Activated CD8-positive, alpha-beta T cell treated with anti-CD3 and anti-CD28 coated beads for 36 hours (primary cell): ENCODE measurements around the gene DHX8. TPM values are rescaled to one million over a fixed set of nuclear protein-coding genes. Genes with fewer than 3 reads are reported as not detected.

Experiments
- ATAC-seq: fragments of 200-7000 bp; cut with Tn5 transposase; one replicate; pipeline ENCODE4 v1.10.0; 2021; ENCODE audit warnings: mild to moderate bottlenecking, moderate library complexity
- CTCF ChIA-PET: fragments of 350-600 bp; sonication (Branson Sonifier 250); formaldehyde crosslinking; loops from one replicate; lab custom pipeline; 2021; ENCODE audit warnings: antibody characterized with exemption; lab: Charles Lee
- POLR2A ChIA-PET: fragments of 350-600 bp; sonication (Branson Sonifier 250); formaldehyde crosslinking; loops from one replicate; lab custom pipeline; 2021; ENCODE audit warnings: antibody characterized with exemption; lab: Charles Lee
- DNase-seq: peaks from one replicate; pipeline ENCODE4 v3.0.0-alpha.2; 2020
- H3K27ac Mint-ChIP-seq: one replicate; pipeline ENCODE4 v1.8.0; 2021; ENCODE audit warnings: mild to moderate bottlenecking, mixed read lengths
- H3K27me3 Mint-ChIP-seq: one replicate; pipeline ENCODE4 v1.8.0; 2021; ENCODE audit warnings: mixed read lengths
- H3K36me3 Mint-ChIP-seq: one replicate; pipeline ENCODE4 v1.8.0; 2021; ENCODE audit warnings: low read depth, mixed read lengths
- H3K4me1 Mint-ChIP-seq: one replicate; pipeline ENCODE4 v1.8.0; 2021; ENCODE audit warnings: low read depth, mixed read lengths
- H3K4me3 Mint-ChIP-seq: one replicate; pipeline ENCODE4 v1.8.0; 2021; ENCODE audit warnings: mild to moderate bottlenecking, moderate library complexity, mixed read lengths
- H3K9me3 Mint-ChIP-seq: one replicate; pipeline ENCODE4 v1.8.0; 2021; ENCODE audit warnings: mixed read lengths
- intact Hi-C: fragments of 100-400 bp; cut with micrococcal nuclease; formaldehyde crosslinking; loops from one replicate; pipeline ENCODE4 v1.10.0; 2022
- total RNA-seq, 2 experiments: library from RNA; stranded (reverse); gene quantifications; one replicate each; pipeline ENCODE4 v1.2.3, GENCODE V29; 2021
- TF ChIP-seq, protein P1 (sequence below): fragments of 200-600 bp; IDR thresholded peaks from one replicate; pipeline ENCODE4 v1.8.0; 2022; ENCODE audit warnings: antibody characterized with exemption, mild to moderate bottlenecking

DHX8 gene
- total RNA-seq, 2 experiments from 2014 or later: 43.0 to 45.1 TPM

DNA sequence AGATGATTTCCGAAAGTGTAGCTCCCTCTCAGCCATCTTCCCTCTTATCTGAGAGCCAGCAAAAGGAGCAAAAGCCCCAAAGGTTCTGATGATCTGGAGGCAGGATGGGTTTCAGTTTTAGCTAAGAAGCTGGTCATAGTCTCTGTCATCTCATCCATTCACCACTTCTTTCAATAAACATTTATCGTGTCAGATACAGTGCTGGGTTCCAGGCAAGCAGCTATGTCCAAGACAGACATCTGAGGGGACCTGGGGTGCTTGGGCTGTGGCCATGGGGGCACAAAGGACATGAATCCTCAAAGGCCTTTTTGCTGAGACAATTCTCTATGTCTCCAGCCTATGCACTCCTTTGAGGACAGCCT lies 63.4 kb downstream of the DHX8 start:
- DNase-seq (no peak), ATAC-seq (no peak)
- Mint-ChIP-seq H3K27ac (no peak overlapping the region), H3K4me1 (peaks cover 21% of the 10 kb centered on the region), H3K9me3 (no peaks in the 10 kb centered on the region), H3K27me3 (peaks cover 43% of the 10 kb centered on the region), H3K36me3 (no peaks in the 10 kb centered on the region), H3K4me3 (peak overlapping the region; percentile 76)
- ChIA-PET CTCF (interaction anchor here (0.9 to 2.4 kb wide), 9 partner anchors 27 to 219 kb away, joined by 3 to 10 read pairs (median 4); partner anchors contain the start of gene DHX8), POLR2A (interaction anchor here (0.9 to 1.4 kb wide), 3 partner anchors 10 to 179 kb away, joined by 3 to 4 read pairs (median 3); no protein-coding TSS in a partner anchor)
- TF ChIP-seq, protein P1, sequence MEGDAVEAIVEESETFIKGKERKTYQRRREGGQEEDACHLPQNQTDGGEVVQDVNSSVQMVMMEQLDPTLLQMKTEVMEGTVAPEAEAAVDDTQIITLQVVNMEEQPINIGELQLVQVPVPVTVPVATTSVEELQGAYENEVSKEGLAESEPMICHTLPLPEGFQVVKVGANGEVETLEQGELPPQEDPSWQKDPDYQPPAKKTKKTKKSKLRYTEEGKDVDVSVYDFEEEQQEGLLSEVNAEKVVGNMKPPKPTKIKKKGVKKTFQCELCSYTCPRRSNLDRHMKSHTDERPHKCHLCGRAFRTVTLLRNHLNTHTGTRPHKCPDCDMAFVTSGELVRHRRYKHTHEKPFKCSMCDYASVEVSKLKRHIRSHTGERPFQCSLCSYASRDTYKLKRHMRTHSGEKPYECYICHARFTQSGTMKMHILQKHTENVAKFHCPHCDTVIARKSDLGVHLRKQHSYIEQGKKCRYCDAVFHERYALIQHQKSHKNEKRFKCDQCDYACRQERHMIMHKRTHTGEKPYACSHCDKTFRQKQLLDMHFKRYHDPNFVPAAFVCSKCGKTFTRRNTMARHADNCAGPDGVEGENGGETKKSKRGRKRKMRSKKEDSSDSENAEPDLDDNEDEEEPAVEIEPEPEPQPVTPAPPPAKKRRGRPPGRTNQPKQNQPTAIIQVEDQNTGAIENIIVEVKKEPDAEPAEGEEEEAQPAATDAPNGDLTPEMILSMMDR: no peak
- intact Hi-C loops: no loop called here

DNA sequence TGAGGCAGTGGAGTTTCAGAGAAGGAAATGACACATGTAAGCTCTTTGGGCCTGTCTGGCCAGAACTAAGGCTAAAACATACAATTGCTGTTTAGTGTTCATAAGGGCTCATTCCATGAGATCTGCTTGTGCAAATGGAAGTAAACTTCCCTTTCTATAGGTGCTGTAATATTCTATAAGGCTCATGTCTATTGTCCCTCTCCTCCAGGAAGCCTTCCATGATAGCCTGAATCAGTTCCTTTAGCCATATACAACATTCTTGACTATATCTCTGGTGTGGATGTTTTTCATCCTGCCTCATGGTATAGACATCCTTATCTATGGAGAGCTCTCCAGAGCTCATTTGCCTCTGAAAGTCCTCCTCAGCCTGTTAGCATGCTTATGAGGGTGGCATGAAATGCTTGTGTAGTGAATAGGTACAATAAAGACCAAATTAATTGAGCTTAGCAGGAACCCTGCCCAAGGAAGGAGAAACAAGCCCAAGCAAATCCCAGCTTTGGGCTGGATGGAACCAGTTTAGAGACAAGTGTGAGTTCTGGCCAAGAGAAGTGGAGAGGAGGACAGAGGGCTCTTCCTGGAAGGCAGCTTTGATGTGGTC lies 64.0 kb downstream of the DHX8 start:
- H3K4me1 Mint-ChIP-seq: peaks cover 21% of the 10 kb centered on the region
- intact Hi-C loops: no loop called here
- H3K27me3 Mint-ChIP-seq: peaks cover 45% of the 10 kb centered on the region
- no peaks in the 10 kb centered on the region for H3K9me3 Mint-ChIP-seq
- CTCF ChIA-PET: interaction anchor here (0.9 to 2.4 kb wide), 8 partner anchors 28 to 218 kb away, joined by 3 to 10 read pairs (median 5); partner anchors contain the start of gene DHX8
- DNase-seq: no peak
- H3K36me3 Mint-ChIP-seq: no peaks in the 10 kb centered on the region
- no peak overlapping the region for H3K27ac Mint-ChIP-seq
- POLR2A ChIA-PET: interaction anchor here (0.9 to 1.4 kb wide), 2 partner anchors 9 to 180 kb away, joined by 3 read pairs; no protein-coding TSS in a partner anchor
- H3K4me3 Mint-ChIP-seq: no peak overlapping the region
- no peak for ATAC-seq
- TF ChIP-seq, protein P1: no peak

DNA sequence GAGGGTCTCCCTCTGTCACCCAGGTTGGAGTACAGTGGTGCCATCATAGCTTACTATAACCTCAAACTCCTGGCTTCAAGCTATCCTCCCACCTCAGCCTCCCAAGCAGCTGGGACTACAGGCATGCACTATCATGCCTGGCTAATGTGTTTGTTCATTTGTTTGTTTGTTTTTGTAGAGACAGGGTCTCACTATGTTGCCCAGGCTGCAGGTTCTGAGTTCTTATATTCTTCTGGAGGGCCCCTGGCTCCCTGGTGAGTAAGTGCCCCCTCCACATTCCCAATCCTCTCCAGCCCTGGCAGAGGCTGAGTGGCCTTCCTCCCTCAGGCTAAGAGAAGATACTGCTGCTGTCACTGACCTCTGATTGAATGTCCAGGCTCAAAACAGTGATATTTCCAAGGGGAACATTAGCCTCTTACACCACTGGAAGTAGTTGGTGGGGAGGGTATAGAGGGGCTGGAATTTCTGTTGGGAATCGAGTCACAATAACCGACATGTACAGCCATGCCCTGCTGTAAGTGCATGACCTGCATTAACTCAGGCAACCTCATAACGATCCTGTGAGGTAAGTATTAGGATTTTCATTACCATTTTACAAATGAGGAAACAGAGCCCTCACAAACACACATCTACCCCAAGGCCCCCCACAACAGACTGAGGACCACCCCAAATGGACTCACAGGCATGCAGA lies 65.1 kb downstream of the DHX8 start:
- Mint-ChIP-seq H3K27me3 (peaks cover 43% of the 10 kb centered on the region), H3K4me1 (peaks cover 20% of the 10 kb centered on the region), H3K4me3 (no peak overlapping the region), H3K27ac (no peak overlapping the region), H3K9me3 (no peaks in the 10 kb centered on the region), H3K36me3 (no peaks in the 10 kb centered on the region)
- ATAC-seq (no peak), DNase-seq (no peak)
- intact Hi-C loops: no loop called here
- ChIA-PET POLR2A (interaction anchor here (0.7 kb wide), 1 partner anchor 188 kb away, joined by 3 read pairs; no protein-coding TSS in a partner anchor), CTCF (interaction anchor here (1.1 to 2.4 kb wide), 4 partner anchors 28 to 211 kb away, joined by 4 to 10 read pairs (median 7); partner anchors contain the start of gene DHX8)
- TF ChIP-seq, protein P1: no peak

DNA sequence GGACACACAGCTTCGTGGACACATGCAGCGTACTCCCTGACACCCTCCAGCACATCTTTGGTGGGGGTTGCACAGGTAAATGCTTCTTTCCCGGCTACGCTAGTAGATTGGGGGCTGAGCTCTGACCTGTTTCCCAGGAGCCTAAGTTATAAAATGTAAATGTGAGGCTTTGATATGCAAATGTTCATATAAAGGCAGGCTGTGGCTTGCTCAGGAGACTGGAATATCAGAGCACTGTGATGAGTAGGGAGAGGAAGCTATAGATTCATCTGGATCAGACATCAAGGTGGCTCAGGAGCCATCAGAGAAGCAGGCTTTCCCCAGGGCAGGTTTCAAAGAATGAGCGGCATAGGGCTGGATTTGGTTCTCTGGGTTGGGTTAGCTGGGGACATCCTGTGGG lies 65.7 kb downstream of the DHX8 start:
- ATAC-seq (no peak), DNase-seq (no peak)
- Mint-ChIP-seq H3K4me3 (no peak overlapping the region), H3K27me3 (peaks cover 41% of the 10 kb centered on the region), H3K27ac (no peak overlapping the region), H3K36me3 (no peaks in the 10 kb centered on the region), H3K4me1 (peaks cover 17% of the 10 kb centered on the region), H3K9me3 (no peaks in the 10 kb centered on the region)
- POLR2A ChIA-PET: interaction anchor here (0.6 to 0.7 kb wide), 2 partner anchors 189 to 914 kb away, joined by 3 read pairs; no protein-coding TSS in a partner anchor
- TF ChIP-seq, protein P1: no peak
- intact Hi-C loops: no loop called here
- CTCF ChIA-PET: interaction anchor here (1.1 kb wide), 1 partner anchor 27 kb away, joined by 4 read pairs; no protein-coding TSS in a partner anchor
